HL-60 (cell line): Measurements from ENCODE around the gene RHBDL1.

ENCODE experiments used
- GABPA ChIP-seq: IDR thresholded peaks from 2 replicates; pipeline ENCODE4 v1.6.1; 2012; ENCODE audit warnings: low read depth
- POLR2AphosphoS5 ChIP-seq: IDR thresholded peaks from 2 replicates; pipeline ENCODE4 v1.6.1; 2012; ENCODE audit warnings: low read depth
- SPI1 ChIP-seq: IDR thresholded peaks from 2 replicates; pipeline ENCODE4 v1.6.1; 2012; ENCODE audit warnings: low read depth, mild to moderate bottlenecking, borderline replicate concordance
- TF ChIP-seq, protein P1 (sequence below): IDR thresholded peaks from one replicate; pipeline ENCODE4 v1.5.1; 2011; ENCODE audit warnings: low read length, control low read depth, inconsistent platforms; ENCODE audit not compliant: insufficient read depth
- TF ChIP-seq, protein P2 (sequence below): IDR thresholded peaks from 2 replicates; pipeline ENCODE4 v1.6.1; 2012; ENCODE audit warnings: low read depth; ENCODE audit not compliant: insufficient replicate concordance

DNA sequence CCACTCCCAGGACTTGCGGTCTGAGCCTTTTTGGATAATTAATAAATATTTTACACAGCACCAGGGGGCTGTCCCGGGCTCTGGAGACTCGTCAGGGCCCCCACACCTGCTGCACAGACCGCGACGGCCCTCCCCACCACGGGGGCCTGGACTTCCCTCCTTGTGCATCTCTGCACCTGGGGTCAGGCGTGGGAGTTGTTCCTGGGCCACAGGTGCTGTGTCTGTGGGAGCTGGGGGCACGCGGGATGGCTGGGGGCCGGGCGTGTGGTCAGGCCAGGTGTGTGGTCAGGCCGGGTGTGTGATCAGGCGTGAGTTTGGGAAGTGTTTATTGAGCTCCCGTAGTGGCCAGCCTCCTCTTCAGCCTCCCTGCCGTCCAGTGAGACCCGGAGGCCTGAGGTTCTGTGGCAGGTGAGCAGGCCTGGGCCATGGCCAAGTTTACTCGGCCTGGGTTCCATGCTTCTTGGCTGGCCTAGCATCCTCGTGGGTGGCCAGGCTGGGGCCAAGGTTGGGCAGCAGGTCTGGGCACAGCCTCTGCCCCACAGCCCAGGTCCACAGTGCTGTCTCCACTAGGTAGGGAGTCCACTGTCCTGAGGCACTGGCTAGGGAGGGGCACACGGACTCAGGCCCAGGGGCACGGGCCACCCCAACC is 2.9 kb downstream of the RHBDL1 start:
- TF ChIP-seq, protein P1, sequence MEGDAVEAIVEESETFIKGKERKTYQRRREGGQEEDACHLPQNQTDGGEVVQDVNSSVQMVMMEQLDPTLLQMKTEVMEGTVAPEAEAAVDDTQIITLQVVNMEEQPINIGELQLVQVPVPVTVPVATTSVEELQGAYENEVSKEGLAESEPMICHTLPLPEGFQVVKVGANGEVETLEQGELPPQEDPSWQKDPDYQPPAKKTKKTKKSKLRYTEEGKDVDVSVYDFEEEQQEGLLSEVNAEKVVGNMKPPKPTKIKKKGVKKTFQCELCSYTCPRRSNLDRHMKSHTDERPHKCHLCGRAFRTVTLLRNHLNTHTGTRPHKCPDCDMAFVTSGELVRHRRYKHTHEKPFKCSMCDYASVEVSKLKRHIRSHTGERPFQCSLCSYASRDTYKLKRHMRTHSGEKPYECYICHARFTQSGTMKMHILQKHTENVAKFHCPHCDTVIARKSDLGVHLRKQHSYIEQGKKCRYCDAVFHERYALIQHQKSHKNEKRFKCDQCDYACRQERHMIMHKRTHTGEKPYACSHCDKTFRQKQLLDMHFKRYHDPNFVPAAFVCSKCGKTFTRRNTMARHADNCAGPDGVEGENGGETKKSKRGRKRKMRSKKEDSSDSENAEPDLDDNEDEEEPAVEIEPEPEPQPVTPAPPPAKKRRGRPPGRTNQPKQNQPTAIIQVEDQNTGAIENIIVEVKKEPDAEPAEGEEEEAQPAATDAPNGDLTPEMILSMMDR: no peak
- TF ChIP-seq POLR2AphosphoS5 (no peak), SPI1 (no peak), GABPA (no peak)
- TF ChIP-seq, protein P2, sequence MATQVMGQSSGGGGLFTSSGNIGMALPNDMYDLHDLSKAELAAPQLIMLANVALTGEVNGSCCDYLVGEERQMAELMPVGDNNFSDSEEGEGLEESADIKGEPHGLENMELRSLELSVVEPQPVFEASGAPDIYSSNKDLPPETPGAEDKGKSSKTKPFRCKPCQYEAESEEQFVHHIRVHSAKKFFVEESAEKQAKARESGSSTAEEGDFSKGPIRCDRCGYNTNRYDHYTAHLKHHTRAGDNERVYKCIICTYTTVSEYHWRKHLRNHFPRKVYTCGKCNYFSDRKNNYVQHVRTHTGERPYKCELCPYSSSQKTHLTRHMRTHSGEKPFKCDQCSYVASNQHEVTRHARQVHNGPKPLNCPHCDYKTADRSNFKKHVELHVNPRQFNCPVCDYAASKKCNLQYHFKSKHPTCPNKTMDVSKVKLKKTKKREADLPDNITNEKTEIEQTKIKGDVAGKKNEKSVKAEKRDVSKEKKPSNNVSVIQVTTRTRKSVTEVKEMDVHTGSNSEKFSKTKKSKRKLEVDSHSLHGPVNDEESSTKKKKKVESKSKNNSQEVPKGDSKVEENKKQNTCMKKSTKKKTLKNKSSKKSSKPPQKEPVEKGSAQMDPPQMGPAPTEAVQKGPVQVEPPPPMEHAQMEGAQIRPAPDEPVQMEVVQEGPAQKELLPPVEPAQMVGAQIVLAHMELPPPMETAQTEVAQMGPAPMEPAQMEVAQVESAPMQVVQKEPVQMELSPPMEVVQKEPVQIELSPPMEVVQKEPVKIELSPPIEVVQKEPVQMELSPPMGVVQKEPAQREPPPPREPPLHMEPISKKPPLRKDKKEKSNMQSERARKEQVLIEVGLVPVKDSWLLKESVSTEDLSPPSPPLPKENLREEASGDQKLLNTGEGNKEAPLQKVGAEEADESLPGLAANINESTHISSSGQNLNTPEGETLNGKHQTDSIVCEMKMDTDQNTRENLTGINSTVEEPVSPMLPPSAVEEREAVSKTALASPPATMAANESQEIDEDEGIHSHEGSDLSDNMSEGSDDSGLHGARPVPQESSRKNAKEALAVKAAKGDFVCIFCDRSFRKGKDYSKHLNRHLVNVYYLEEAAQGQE: no peak
